ENCODE measurements around the gene APEX1.

DNA sequence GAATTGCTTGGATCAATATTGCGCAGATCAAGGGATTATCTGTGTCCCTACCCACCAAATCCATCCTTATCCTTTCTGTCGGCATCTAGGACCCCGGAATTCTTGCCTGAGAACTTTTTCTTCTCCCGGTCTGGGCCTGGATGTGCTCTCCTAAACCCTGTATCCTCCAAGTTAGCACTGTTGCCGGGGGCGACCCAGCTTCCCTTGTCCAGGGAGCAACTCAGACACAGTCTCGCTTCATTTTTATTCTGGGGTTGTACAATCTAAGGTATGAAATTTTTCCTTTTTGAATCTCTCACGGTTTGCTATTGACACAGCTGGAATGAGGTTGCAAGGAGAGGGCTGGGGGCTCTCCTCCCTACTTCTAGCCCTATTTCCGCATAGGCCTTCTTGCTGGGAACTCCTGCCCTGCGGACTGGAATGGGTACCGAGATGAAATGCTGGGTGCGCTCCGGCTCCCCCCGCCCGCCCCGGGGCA lies 13.8 kb downstream of the APEX1 start:
- TF ChIP-seq POLR2AphosphoS5 (IDR thresholded peaks at IDR 0.05; ENCODE audit: low read depth, low read length): no peak
- no peak for TF ChIP-seq POU2F2 (IDR thresholded peaks at IDR 0.05; ENCODE audit: low read depth, low read length)
- no peak for TF ChIP-seq POLR2A (IDR thresholded peaks at IDR 0.05; ENCODE audit: low read depth, low read length)
